HepG2 (cell line): Measurements from ENCODE around the gene ZFAND2B. TPM values are rescaled to one million over a fixed set of nuclear protein-coding genes. Genes with fewer than 3 reads are reported as not detected.

ENCODE experiments used
- CBX1 ChIP-seq: IDR thresholded peaks from one replicate; pipeline ENCODE4 v1.6.1; 2016; ENCODE audit warnings: antibody characterized with exemption, low read depth
- FOSL1 ChIP-seq: sonication (generic); formaldehyde crosslinking; IDR thresholded peaks from 2 replicates; pipeline ENCODE4 v1.9.0; 2021; ENCODE audit warnings: missing genetic modification reagents, borderline replicate concordance
- FOXA1 ChIP-seq, 2 experiments: fragments of 450-650 bp in 1 of 2; sonication (generic) in 1 of 2; formaldehyde crosslinking in 1 of 2; IDR thresholded peaks; 2 replicates each; pipeline versions ENCODE4 v1.4.0 to v1.6.1; 2016 to 2020; ENCODE audit warnings: missing genetic modification reagents in 1 of 2
- HOXD1 ChIP-seq: sonication (generic); formaldehyde crosslinking; IDR thresholded peaks from 2 replicates; pipeline ENCODE4 v1.5.0; 2020; ENCODE audit warnings: missing genetic modification reagents
- JUN ChIP-seq: sonication (generic); formaldehyde crosslinking; IDR thresholded peaks from 2 replicates; pipeline ENCODE4 v1.4.0; 2020; ENCODE audit warnings: mild to moderate bottlenecking, missing genetic modification reagents
- MTERF4 ChIP-seq: sonication (generic); formaldehyde crosslinking; IDR thresholded peaks from 2 replicates; pipeline ENCODE4 v1.8.0; 2023; ENCODE audit warnings: mild to moderate bottlenecking, missing genetic modification reagents
- NFKBIZ ChIP-seq: IDR thresholded peaks from 2 replicates; pipeline ENCODE4 v1.6.1; 2018; ENCODE audit warnings: missing genetic modification reagents, missing compliant biosample characterization
- POLR2A ChIP-seq, 2 experiments: IDR thresholded peaks; 2 replicates each; pipeline ENCODE4 v1.6.1; 2011; ENCODE audit warnings: low read depth in 2 of 2, low read length in 2 of 2, mild to moderate bottlenecking in 1 of 2, moderate library complexity in 1 of 2; ENCODE audit not compliant: insufficient read depth in 1 of 2
- SIX4 ChIP-seq: sonication (generic); formaldehyde crosslinking; IDR thresholded peaks from 2 replicates; pipeline ENCODE4 v1.4.0; 2020; ENCODE audit warnings: missing genetic modification reagents
- ZNF264 ChIP-seq: sonication (generic); formaldehyde crosslinking; IDR thresholded peaks from 2 replicates; pipeline ENCODE4 v1.4.0; 2020; ENCODE audit warnings: missing genetic modification reagents
- ZNF274 ChIP-seq: sonication (generic); formaldehyde crosslinking; IDR thresholded peaks from 2 replicates; pipeline ENCODE4 v1.5.1; 2020; ENCODE audit warnings: mild to moderate bottlenecking, missing genetic modification reagents
- ZNF460 ChIP-seq: sonication (generic); formaldehyde crosslinking; IDR thresholded peaks from 2 replicates; pipeline ENCODE4 v1.5.1; 2020; ENCODE audit warnings: missing genetic modification reagents, mild to moderate bottlenecking, borderline replicate concordance
- ZNF569 ChIP-seq: sonication (generic); formaldehyde crosslinking; IDR thresholded peaks from 2 replicates; pipeline ENCODE4 v1.5.0; 2020; ENCODE audit warnings: mild to moderate bottlenecking, missing genetic modification reagents, moderate library complexity, borderline replicate concordance
- ZNF747 ChIP-seq: sonication (generic); formaldehyde crosslinking; IDR thresholded peaks from 2 replicates; pipeline ENCODE4 v1.8.1; 2023; ENCODE audit warnings: missing genetic modification reagents, mild to moderate bottlenecking, borderline replicate concordance
- ZNF766 ChIP-seq: sonication (generic); formaldehyde crosslinking; IDR thresholded peaks from 2 replicates; pipeline ENCODE4 v1.5.0; 2020; ENCODE audit warnings: missing genetic modification reagents, borderline replicate concordance
- ZNF770 ChIP-seq: sonication (generic); formaldehyde crosslinking; IDR thresholded peaks from 2 replicates; pipeline ENCODE4 v1.5.0; 2020; ENCODE audit warnings: mild to moderate bottlenecking, missing genetic modification reagents
- polyA plus RNA-seq, 8 experiments: library from polyadenylated mRNA; depleted of rRNA in 3 of 8; stranded (reverse) in 7 of 8; unstranded in 1 of 8; fragments of >200 nt; fragmentation: Illumina TruSeq in 4 of 8; extraction: Trizol in 4 of 8; gene quantifications; 2 replicates each; pipeline versions ENCODE4 v1.2.1 to v1.2.3, GENCODE V29; 2011 to 2016; ENCODE audit warnings: low read depth in 4 of 8, missing spikeins in 1 of 8, mixed read lengths in 1 of 8; ENCODE audit not compliant: insufficient read depth in 1 of 8
- total RNA-seq, 5 experiments: library from RNA; depleted of rRNA; stranded (reverse); fragments of >200 nt; fragmentation: Illumina TruSeq; extraction: Trizol; gene quantifications; 2 replicates each; pipeline ENCODE4 v1.2.3, GENCODE V29; 2016; ENCODE audit warnings: low read depth in 1 of 5
- TF ChIP-seq, protein P1 (sequence below): sonication (generic); IDR thresholded peaks from 2 replicates; pipeline ENCODE4 v1.6.1; 2016; ENCODE audit warnings: low read depth, borderline replicate concordance
- TF ChIP-seq, protein P2 (sequence below): sonication (generic); formaldehyde crosslinking; IDR thresholded peaks from 2 replicates; pipeline ENCODE4 v1.4.0; 2020; ENCODE audit warnings: mild to moderate bottlenecking, missing genetic modification reagents, borderline replicate concordance
- TF ChIP-seq, protein P3 (sequence below): sonication (generic); formaldehyde crosslinking; IDR thresholded peaks from 2 replicates; pipeline ENCODE4 v1.9.0; 2022; ENCODE audit warnings: low read depth, missing genetic modification reagents

The ZFAND2B gene
- total and polyA plus RNA-seq, 2 of the 13 experiments (the other 11 are each of a cell fraction or from before 2014, with no cell fraction given): 53.3 to 115 TPM

GRCh38 chr2:219207134-219207883 is 727 bp downstream of the ZFAND2B start (continued):
- TF ChIP-seq, protein P1, sequence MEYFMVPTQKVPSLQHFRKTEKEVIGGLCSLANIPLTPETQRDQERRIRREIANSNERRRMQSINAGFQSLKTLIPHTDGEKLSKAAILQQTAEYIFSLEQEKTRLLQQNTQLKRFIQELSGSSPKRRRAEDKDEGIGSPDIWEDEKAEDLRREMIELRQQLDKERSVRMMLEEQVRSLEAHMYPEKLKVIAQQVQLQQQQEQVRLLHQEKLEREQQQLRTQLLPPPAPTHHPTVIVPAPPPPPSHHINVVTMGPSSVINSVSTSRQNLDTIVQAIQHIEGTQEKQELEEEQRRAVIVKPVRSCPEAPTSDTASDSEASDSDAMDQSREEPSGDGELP: peak; percentile 82
- no peak for TF ChIP-seq FOSL1
- no peak for TF ChIP-seq ZNF766 (CRISPR knock-in tag)
- TF ChIP-seq POLR2A (IDR thresholded peaks at IDR 0.05; ENCODE audit: insufficient read depth in 1 of 2, low read depth in 2 of 2, low read length in 2 of 2): 0 out of 4 replicates have a peak, but pooled peaks of 1 of the 2 experiments have one; percentile 10
- peak; percentile 39; the same call in 1 of the 2 replicates for TF ChIP-seq ZNF274 (CRISPR knock-in tag)
- TF ChIP-seq, protein P2, sequence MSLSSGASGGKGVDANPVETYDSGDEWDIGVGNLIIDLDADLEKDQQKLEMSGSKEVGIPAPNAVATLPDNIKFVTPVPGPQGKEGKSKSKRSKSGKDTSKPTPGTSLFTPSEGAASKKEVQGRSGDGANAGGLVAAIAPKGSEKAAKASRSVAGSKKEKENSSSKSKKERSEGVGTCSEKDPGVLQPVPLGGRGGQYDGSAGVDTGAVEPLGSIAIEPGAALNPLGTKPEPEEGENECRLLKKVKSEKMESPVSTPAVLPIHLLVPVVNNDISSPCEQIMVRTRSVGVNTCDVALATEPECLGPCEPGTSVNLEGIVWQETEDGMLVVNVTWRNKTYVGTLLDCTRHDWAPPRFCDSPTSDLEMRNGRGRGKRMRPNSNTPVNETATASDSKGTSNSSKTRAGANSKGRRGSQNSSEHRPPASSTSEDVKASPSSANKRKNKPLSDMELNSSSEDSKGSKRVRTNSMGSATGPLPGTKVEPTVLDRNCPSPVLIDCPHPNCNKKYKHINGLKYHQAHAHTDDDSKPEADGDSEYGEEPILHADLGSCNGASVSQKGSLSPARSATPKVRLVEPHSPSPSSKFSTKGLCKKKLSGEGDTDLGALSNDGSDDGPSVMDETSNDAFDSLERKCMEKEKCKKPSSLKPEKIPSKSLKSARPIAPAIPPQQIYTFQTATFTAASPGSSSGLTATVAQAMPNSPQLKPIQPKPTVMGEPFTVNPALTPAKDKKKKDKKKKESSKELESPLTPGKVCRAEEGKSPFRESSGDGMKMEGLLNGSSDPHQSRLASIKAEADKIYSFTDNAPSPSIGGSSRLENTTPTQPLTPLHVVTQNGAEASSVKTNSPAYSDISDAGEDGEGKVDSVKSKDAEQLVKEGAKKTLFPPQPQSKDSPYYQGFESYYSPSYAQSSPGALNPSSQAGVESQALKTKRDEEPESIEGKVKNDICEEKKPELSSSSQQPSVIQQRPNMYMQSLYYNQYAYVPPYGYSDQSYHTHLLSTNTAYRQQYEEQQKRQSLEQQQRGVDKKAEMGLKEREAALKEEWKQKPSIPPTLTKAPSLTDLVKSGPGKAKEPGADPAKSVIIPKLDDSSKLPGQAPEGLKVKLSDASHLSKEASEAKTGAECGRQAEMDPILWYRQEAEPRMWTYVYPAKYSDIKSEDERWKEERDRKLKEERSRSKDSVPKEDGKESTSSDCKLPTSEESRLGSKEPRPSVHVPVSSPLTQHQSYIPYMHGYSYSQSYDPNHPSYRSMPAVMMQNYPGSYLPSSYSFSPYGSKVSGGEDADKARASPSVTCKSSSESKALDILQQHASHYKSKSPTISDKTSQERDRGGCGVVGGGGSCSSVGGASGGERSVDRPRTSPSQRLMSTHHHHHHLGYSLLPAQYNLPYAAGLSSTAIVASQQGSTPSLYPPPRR (CRISPR knock-in tag): no peak
- no peak for TF ChIP-seq ZNF460 (CRISPR knock-in tag)
- TF ChIP-seq JUN (CRISPR knock-in tag): no peak
- TF ChIP-seq SIX4: no peak
- no peak for TF ChIP-seq ZNF770 (CRISPR knock-in tag)
- TF ChIP-seq MTERF4 (CRISPR knock-in tag): no peak
- no peak for TF ChIP-seq ZNF569
- TF ChIP-seq CBX1: no peak
- TF ChIP-seq HOXD1: no peak
- TF ChIP-seq NFKBIZ (CRISPR knock-in tag): no peak
- no peak for TF ChIP-seq ZNF264
- TF ChIP-seq, protein P3, sequence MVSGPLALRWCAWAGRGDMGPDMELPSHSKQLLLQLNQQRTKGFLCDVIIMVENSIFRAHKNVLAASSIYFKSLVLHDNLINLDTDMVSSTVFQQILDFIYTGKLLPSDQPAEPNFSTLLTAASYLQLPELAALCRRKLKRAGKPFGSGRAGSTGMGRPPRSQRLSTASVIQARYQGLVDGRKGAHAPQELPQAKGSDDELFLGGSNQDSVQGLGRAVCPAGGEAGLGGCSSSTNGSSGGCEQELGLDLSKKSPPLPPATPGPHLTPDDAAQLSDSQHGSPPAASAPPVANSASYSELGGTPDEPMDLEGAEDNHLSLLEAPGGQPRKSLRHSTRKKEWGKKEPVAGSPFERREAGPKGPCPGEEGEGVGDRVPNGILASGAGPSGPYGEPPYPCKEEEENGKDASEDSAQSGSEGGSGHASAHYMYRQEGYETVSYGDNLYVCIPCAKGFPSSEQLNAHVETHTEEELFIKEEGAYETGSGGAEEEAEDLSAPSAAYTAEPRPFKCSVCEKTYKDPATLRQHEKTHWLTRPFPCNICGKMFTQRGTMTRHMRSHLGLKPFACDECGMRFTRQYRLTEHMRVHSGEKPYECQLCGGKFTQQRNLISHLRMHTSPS (CRISPR knock-in tag): no peak
- TF ChIP-seq FOXA1 (IDR thresholded peaks at IDR 0.05): no peak
- peak; percentile 75 for TF ChIP-seq FOXA1 (CRISPR knock-in tag; IDR thresholded peaks at IDR 0.05)
- TF ChIP-seq ZNF747 (CRISPR knock-in tag): no peak
